C4-2B (cell line): Measurements from ENCODE around the gene AGK.

Experiments used
- H3K27ac ChIP-seq: fragments of 450-650 bp; 2 replicates; pipeline ENCODE4 v1.5.1; 2017
- ZFX ChIP-seq: fragments of 450-650 bp; IDR thresholded peaks from 2 replicates; pipeline ENCODE4 v1.6.1; 2017
- TF ChIP-seq, protein P1 (sequence below): fragments of 450-650 bp; conservative IDR thresholded peaks from 2 replicates; pipeline ENCODE4 v1.5.1; 2017; ENCODE audit warnings: mild to moderate bottlenecking

AGK gene

DNA sequence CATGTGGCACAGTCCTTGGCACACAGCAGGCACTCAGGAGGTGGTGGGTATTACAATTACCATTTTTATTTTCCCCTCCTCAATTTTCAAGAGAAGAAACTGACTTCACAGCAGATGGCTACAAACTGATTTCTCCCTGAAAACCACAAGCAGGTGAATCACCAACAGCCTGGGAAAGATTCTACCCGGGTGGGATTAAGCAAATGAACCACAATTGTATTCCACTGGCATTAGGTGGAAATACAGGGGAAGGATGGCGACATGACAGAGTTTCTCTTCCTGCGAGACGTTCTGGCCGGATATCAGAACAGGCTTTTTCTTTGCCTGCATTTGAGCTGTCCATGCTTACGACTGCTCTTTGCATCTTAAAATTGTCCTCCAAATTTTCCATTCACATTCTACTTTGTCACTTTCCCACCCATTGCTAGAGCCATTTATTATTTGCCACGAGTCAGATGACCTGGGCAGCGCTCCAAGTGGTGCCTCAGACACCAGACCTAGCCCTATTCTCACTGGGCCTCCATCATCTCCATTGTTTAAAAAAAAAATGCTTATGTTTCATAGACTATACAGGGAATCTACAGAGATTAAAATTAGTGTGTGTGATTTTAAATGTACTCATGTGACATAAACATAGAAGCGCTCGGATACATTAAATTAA lies 146.1 kb downstream of the AGK start:
- H3K27ac ChIP-seq, result no peak overlapping the region; the same call in 1 of the 2 replicates
- TF ChIP-seq ZFX, result no peak
- TF ChIP-seq, protein P1, sequence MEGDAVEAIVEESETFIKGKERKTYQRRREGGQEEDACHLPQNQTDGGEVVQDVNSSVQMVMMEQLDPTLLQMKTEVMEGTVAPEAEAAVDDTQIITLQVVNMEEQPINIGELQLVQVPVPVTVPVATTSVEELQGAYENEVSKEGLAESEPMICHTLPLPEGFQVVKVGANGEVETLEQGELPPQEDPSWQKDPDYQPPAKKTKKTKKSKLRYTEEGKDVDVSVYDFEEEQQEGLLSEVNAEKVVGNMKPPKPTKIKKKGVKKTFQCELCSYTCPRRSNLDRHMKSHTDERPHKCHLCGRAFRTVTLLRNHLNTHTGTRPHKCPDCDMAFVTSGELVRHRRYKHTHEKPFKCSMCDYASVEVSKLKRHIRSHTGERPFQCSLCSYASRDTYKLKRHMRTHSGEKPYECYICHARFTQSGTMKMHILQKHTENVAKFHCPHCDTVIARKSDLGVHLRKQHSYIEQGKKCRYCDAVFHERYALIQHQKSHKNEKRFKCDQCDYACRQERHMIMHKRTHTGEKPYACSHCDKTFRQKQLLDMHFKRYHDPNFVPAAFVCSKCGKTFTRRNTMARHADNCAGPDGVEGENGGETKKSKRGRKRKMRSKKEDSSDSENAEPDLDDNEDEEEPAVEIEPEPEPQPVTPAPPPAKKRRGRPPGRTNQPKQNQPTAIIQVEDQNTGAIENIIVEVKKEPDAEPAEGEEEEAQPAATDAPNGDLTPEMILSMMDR, result no peak

DNA sequence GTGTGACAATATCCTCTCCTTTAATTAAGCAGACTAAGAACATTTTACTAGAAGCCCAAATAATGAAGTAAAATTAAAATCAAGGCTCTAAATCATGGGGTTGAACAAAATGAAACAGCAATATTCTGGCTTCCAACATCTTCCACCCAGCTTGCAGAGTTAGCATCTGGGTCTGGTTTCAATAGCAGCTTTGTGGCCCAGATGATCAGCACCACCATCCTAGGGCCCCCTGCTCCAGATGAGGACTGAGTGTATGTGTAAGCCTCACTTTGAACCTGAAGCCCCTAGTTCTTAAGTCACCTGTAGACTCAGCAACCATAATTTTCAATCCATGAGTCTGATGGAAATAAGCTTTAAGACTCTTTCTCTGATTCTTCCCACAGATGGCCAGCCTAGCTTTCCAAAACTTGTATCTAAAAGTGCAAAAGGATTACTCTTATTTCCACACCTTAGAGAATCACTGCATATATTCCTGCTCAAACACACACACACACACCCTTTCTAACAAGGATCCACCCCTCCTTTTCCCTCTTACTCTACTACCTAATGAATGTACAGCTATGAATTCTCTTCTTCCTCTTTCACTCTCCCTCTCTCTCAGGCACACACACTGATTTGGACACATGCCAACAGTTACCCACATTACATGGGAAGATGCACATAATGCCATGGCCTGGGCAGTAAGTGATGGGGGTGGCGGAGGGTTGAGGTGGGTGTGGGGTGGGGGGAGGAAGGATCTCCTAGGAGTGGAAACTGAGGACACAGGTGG lies 147.2 kb downstream of the AGK start:
- TF ChIP-seq, protein P1, result no peak
- no peak for TF ChIP-seq ZFX

DNA sequence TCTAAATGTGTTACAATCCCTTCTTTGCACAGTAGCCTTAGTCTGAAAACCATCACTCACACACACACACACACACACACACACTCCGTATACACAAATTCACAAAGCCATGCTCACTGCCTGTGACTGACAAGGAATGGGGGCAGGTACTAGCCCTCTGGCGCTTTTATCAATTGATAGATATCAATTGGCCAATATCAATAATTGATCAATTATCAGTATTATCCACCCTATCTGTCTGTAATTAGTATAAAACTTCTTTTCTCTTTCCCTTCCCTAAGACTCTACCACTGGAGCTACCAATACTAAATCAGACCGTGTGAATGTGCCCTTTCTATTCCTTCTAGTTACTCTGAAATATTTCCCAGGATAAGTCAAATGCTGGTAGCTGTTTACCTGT lies 148.7 kb downstream of the AGK start:
- TF ChIP-seq, protein P1, result no peak
- no peak overlapping the region for H3K27ac ChIP-seq

More for the DNA sequence above, 147.2 kb downstream of the AGK start:
- no peak overlapping the region for H3K27ac ChIP-seq

DNA sequence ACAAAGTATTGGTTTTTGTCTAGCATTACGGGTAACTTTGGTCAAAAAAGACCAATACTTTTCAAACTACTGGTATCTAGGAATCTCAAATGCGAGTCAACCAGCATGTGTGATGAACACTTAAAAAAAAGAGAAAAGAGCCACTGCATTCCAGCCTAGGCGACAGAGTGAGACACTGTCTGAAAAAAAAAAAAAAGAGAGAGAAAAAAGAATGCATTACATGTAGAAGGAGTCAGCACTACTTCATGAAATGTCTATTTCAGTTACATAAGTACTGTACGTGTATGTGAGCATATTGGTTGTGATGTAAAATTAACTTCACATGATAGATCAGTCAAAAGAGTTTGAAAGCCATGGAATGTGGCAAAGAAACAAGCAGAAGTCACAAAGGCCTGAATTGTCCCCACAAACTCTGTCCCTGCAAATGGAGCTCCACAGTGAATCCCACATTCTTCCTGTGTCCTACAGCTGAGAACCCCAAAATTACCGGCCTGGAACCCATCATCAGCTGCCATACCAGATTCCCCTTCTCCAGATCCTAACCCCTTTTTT lies 149.2 kb downstream of the AGK start:
- no peak for TF ChIP-seq ZFX
- TF ChIP-seq, protein P1, result no peak
- H3K27ac ChIP-seq, result no peak overlapping the region

DNA sequence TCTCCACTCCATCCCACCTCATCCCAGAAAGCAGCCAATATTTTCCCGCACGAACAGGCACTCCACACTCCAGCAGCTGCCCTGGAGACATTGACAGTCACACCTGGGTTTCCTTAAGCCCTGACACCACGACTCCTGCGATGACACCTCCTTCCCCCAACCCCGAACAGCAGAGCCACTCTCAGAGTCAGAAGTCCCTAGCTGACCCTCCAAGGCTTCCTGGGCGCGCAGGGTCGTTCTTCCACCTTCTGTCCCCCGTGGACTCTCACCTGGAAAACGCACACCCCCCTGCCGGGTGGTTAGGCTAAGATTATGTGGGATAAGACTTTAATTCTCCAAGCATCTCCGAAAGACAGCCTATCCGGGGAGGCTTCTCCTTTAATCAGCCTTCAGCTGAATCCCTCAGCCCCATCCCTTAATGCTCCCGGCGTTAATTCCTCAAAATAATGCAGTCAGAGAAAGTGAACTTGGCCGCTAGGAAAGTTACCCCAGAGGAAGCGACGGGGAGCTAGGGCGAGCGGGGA lies 149.7 kb downstream of the AGK start:
- no peak for TF ChIP-seq ZFX

DNA sequence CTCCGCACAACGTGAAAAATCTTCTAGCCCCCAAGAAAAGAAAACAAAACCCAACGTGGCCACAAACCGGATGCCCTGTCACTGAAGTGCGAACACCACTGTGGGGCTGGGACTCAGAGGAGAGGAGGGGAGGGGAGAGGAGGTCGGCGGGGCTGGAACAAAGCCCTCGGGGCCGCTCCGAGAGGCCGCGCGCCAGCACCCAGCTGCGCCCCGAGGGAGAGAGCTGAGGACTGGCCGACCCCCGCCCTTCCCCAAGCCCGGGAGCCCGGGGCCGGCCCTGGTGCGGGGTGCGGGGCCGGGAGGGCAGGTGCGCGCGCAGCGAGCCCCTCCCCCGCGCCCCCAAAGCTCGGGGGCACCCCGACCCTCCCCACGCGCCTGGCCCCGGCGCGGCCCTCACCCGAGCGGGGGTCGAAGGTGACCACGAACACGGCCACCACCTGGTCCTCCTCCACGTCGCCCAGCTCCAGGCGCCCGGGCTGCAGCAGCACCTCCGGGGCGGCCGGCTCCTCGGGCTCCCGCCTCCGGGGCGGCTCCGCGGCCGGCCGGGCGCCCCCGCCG lies 150.4 kb downstream of the AGK start:
- peak overlapping the region; percentile 76 for H3K27ac ChIP-seq
- TF ChIP-seq, protein P1, result no peak
- TF ChIP-seq ZFX, result peak; percentile 58

More for the DNA sequence above, 149.7 kb downstream of the AGK start:
- H3K27ac ChIP-seq, result no peak overlapping the region

DNA sequence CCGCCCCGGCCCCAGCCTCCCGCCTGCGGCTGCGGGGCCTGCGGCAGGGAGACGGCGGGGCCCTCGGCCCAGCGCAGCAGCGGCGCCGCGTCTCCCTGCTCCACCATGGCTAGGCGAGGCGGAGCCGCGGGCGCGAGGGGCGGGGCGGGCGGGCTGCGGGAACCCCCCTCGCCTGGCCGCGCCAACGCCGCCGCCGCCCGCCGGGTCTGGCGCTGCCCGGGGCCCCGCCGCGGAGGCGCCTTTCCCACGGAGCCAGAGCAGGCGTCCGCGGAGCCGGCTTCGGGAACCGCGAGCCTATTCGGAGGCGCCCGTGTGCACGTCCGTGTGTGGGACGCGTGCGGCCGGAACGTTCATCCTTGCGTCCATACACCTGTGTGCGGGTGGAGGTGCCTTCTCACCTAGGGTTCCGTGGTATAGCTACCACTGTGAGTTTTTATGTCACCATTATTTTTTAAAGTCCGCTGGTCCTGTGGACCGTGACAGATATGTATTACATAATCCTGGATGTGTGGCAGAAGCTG lies 150.9 kb downstream of the AGK start, which contains the start of gene DENND11:
Gene DENND11, minus strand, starts transcription at position 120 of the 521 bp plus-strand sequence. Its CDS starts 13 bp downstream, at position 107.
- no peak; the same call in 1 of the 2 replicates for TF ChIP-seq ZFX
- TF ChIP-seq, protein P1, result no peak
- H3K27ac ChIP-seq, result peak within 1 kb of the TSS; percentile 76
